Ovary (tissue), 9 donors: ENCODE measurements around the gene CTSK. TPM values are rescaled to one million over a fixed set of nuclear protein-coding genes. Genes with fewer than 3 reads are reported as not detected.

ENCODE experiments used
- DNase-seq, 5 donors: peaks; one replicate each; pipeline ENCODE4 v3.0.0-alpha.2; 2019 to 2020
- H3K27ac ChIP-seq, 2 donors: fragments of 200-600 bp; one replicate each; pipeline versions ENCODE4 v1.5.1 to v1.8.0; 2019 to 2022
- H3K27me3 ChIP-seq: fragments of 200-600 bp; one replicate; pipeline ENCODE4 v1.8.0; 2022
- H3K36me3 ChIP-seq: fragments of 200-600 bp; sonication (generic); one replicate; pipeline ENCODE4 v1.5.1; 2019
- H3K4me1 ChIP-seq: one replicate; pipeline ENCODE4 v1.8.1; 2013; ENCODE audit warnings: mild to moderate bottlenecking, moderate library complexity; ENCODE audit not compliant: insufficient read depth
- H3K4me3 ChIP-seq: fragments of 200-600 bp; sonication (generic); one replicate; pipeline ENCODE4 v1.5.1; 2017
- H3K9me3 ChIP-seq, 2 donors: fragments of 200-600 bp in 1 of 2; sonication (generic) in 1 of 2; one replicate each; pipeline versions ENCODE4 v1.5.1 to v1.8.1; 2013 to 2019; ENCODE audit warnings: mild to moderate bottlenecking in 1 of 2, moderate library complexity in 1 of 2
- EP300 ChIP-seq: sonication (generic); formaldehyde crosslinking; IDR thresholded peaks from one replicate; pipeline ENCODE4 v1.6.1; 2017; ENCODE audit warnings: antibody characterized with exemption
- POLR2A ChIP-seq: fragments of 450-650 bp; IDR thresholded peaks from one replicate; pipeline ENCODE4 v1.6.1; 2017; ENCODE audit warnings: antibody characterized with exemption, mild to moderate bottlenecking, moderate library complexity
- WGBS, 3 donors: extraction: QIAGEN DNeasy Blood & Tissue Kit in 1 of 3; methylation state at CpG; one replicate each; pipeline versions ENCODE4 v1.1.5 to v1.1.7; 2013 to 2017; 5-methylcytosine and 5-hydroxymethylcytosine counted together
- intact Hi-C, 4 donors: fragments of 100-400 bp; cut with DNase I; formaldehyde crosslinking; loops; one replicate each; pipeline versions ENCODE4 v1.11.0 to v1.15.1; 2022 to 2023
- polyA plus RNA-seq, 2 donors: library from polyadenylated mRNA; stranded (reverse); fragments of 200-250 nt in 1 of 2; fragments of 350-450 nt in 1 of 2; fragmentation: Illumina TruSeq in 1 of 2; extraction: RNeasy Lipid Tissue Mini Kit (QIAGEN cat#74804) in 1 of 2; gene quantifications; one replicate each; pipeline ENCODE4 v1.2.3, GENCODE V29; 2013 to 2014
- total RNA-seq, 7 donors: library from RNA; depleted of rRNA in 2 of 7; stranded (reverse); fragments of >200 nt in 2 of 7; fragmentation: NEBNext Ultra II Directional in 3 of 7; extraction: Animal tissue kit (Norgen Biotek cat#: 25700) in 3 of 7; gene quantifications; one replicate each; pipeline versions ENCODE4 v1.1.0 to v1.2.4, GENCODE V29; 2016 to 2023
- TF ChIP-seq, protein P1 (sequence below), 3 donors: fragments of 450-650 bp in 2 of 3; fragments of 200-600 bp in 1 of 3; IDR thresholded peaks; one replicate each; pipeline versions ENCODE4 v1.5.1 to v1.8.0; 2016 to 2022; ENCODE audit warnings: antibody characterized with exemption in 3 of 3, mild to moderate bottlenecking in 1 of 3
- donor health status: DM: no; HTN: no; CAD: no; lungs with moderate emphysema.
- donor health status: DM: no; HTN: no; CAD: no.
- donor health status: Bipolar disorder and iron deficiency.
- donor health status: DM: yes; HTN: yes; CAD: no.
- donor health status: DM: no; HTN: no; CAD: no.
- donor health status: DM: yes; HTN: yes; CAD: no.

The CTSK gene
- total and polyA plus RNA-seq, 9 donors = 35.6 to 254 (median 80.3) TPM

DNA sequence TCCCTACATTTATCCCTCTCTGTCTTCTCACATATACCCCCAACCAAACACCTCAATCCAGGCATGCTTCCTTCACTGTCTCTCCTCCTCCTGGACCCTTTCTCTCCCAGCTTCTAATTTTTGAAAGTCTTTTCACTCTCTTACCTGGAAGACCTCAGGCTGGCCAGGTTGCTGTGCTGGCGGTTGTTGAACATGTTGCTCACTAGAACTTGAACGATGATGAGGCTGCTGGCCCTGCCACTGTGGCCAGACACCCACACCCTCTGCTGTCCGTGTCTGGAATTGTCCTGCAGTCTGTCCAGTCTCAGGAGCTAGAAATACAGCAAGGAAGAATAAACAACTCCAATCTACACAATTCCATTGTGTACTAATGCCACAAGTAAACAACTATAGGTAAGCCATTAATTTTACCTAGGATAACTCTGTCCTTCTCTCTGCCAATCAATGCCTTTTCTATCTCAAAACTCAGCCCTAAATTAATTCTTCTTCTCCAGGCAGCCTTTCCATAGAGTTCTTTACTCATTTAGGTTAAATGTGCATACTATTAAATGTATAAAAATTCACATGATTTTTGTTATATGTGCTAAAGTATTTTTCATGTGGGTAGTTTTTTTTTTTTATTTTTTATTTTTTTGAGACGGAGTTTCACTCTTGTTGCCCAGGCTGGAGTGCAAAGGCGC lies 5.1 kb upstream of the CTSK start:
- H3K36me3 ChIP-seq = no peaks in the 10 kb centered on the region
- TF ChIP-seq, protein P1, sequence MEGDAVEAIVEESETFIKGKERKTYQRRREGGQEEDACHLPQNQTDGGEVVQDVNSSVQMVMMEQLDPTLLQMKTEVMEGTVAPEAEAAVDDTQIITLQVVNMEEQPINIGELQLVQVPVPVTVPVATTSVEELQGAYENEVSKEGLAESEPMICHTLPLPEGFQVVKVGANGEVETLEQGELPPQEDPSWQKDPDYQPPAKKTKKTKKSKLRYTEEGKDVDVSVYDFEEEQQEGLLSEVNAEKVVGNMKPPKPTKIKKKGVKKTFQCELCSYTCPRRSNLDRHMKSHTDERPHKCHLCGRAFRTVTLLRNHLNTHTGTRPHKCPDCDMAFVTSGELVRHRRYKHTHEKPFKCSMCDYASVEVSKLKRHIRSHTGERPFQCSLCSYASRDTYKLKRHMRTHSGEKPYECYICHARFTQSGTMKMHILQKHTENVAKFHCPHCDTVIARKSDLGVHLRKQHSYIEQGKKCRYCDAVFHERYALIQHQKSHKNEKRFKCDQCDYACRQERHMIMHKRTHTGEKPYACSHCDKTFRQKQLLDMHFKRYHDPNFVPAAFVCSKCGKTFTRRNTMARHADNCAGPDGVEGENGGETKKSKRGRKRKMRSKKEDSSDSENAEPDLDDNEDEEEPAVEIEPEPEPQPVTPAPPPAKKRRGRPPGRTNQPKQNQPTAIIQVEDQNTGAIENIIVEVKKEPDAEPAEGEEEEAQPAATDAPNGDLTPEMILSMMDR (IDR thresholded peaks at IDR 0.05) = peak in 2 of 3 donors; percentile 29 to 33
- TF ChIP-seq EP300 = no peak
- no peak for TF ChIP-seq POLR2A
- H3K9me3 ChIP-seq = no peaks in the 10 kb centered on the region
- peak; percentile 42 to 68 (median 55) for DNase-seq
- H3K4me3 ChIP-seq = no peak overlapping the region
- H3K27me3 ChIP-seq = no peaks in the 10 kb centered on the region
- peaks cover 4% of the 10 kb centered on the region for H3K4me1 ChIP-seq
- intact Hi-C loops = loop anchor here in 1 of 4 donors (10.0 kb wide), 1 partner anchor 258 kb away; no protein-coding TSS in a partner anchor
- whole genome bisulfite sequencing, 3 donors = 44% methylated on average over 5 of the region's 5 CpGs
- H3K27ac ChIP-seq = no peak overlapping the region

DNA sequence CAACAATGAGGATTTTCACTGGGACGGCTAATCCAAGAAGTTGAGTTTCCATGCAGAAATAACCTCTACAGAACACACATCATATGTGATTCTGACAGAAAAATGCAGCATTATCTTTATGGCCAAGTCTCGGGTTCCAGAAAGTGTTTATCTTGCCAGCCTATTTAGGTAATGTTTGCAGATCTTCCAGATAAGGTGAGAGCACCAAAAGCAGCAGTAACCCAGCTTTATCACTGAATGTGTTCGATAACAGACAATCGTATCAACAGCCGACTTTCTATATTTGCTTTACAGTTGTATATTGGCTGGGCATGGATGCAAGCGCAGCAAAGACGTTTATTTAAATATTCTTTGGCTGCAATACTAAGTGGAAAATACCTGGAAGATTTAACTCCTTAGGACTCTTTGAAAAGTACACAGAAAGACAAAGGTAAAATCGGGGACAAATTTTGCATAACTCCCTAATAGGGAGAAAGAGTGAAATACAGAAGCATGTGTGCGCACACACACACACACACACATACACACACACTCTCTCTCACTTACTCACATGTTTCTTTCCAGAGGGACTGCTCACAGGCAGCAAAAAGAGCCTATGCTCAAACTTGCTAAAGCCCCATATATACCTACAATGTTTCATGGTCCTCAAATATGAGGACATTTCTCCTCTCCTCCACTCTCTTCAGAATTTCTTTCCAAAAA lies 3.0 kb upstream of the CTSK start:
- no peak overlapping the region for H3K27ac ChIP-seq
- TF ChIP-seq EP300 = no peak
- TF ChIP-seq POLR2A = no peak
- TF ChIP-seq, protein P1 (IDR thresholded peaks at IDR 0.05) = no peak
- no peak for DNase-seq
- intact Hi-C loops = loop anchor here in 1 of 4 donors (10.0 kb wide), 1 partner anchor 256 kb away; no protein-coding TSS in a partner anchor
- H3K4me1 ChIP-seq = peaks cover 7% of the 10 kb centered on the region
- H3K36me3 ChIP-seq = no peaks in the 10 kb centered on the region
- no peaks in the 10 kb centered on the region for H3K27me3 ChIP-seq
- H3K9me3 ChIP-seq = no peaks in the 10 kb centered on the region
- H3K4me3 ChIP-seq = no peak overlapping the region
- WGBS, 3 donors = 75 to 79% (median 78%) methylated on average over 9 of the region's 9 CpGs

DNA sequence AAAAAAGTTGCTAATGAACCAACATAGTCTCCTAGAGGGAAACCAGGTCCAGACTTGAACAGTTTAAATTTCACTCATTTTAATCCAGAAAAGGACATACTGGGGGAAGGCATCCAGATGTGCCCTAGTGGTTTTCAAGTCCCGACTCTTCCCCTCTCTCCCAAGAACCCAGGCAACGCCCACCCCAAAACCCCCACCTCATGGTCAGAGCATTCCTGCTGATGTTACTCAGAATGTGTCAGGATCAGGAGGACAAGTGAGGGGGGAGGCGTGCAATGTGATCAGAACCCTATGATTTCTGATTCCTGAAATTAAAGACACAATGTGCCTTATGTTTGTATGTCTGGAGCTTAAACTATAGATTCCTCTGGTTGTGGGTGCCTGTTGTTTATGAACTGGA lies 1.6 kb upstream of the CTSK start:
- no peaks in the 10 kb centered on the region for H3K27me3 ChIP-seq
- 27 to 54% (median 45%) methylated on average over 3 of the region's 3 CpGs for whole genome bisulfite sequencing, 3 donors
- H3K4me3 ChIP-seq = no peak overlapping the region
- no peaks in the 10 kb centered on the region for H3K9me3 ChIP-seq
- TF ChIP-seq EP300 (no peak), POLR2A (no peak)
- TF ChIP-seq, protein P1 (IDR thresholded peaks at IDR 0.05) = no peak
- H3K36me3 ChIP-seq = no peaks in the 10 kb centered on the region
- no peak for DNase-seq
- H3K27ac ChIP-seq = no peak overlapping the region
- peaks cover 7% of the 10 kb centered on the region for H3K4me1 ChIP-seq
- intact Hi-C loops = loop anchor here in 1 of 4 donors (10.0 kb wide), 1 partner anchor 255 kb away; no protein-coding TSS in a partner anchor

DNA sequence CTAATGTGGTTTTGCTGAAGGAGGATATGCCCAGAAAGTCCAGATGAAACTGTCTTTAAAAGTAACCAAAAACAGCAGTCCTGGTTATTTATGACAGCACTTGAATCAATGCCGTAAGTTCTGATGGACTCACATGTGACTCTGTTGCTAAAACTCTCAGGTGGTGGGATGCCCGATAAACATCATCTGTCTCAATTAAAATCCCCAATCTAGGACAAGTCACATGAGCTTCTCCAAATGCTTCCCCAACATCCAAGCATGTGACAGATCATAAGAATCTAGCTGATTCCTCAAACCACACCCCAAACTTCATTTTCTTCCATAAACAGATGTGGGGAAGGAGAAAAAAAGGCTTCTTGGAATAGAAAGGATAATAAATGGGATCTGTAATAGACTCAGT lies 786 bp upstream of the CTSK start:
- TF ChIP-seq POLR2A = no peak
- TF ChIP-seq, protein P1 (IDR thresholded peaks at IDR 0.05) = no peak
- TF ChIP-seq EP300 = no peak
- Histone ChIP-seq H3K9me3 (no peaks in the 10 kb centered on the region), H3K36me3 (no peaks in the 10 kb centered on the region), H3K27me3 (no peaks in the 10 kb centered on the region), H3K4me1 (peaks cover 7% of the 10 kb centered on the region), H3K27ac (no peak overlapping the region), H3K4me3 (peak overlapping the region; percentile 36)
- intact Hi-C loops = no loop called here
- WGBS, 3 donors = 40 to 44% (median 42%) methylated on average over 2 of the region's 2 CpGs
- no peak for DNase-seq
